BJ (cell line): ENCODE measurements around the gene URB2. TPM values are rescaled to one million over a fixed set of nuclear protein-coding genes. Genes with fewer than 3 reads are reported as not detected.

Experiments
- CTCF ChIA-PET: fragments of 350-600 bp; formaldehyde crosslinking; extraction: SDS; loops from one replicate; lab custom pipeline; 2021; ENCODE audit warnings: antibody characterized with exemption, inconsistent platforms; lab: Yijun Ruan, JAX
- POLR2A ChIA-PET: fragments of 300-600 bp; sonication (Branson Sonifier 250); formaldehyde crosslinking; extraction: SDS; loops from one replicate; lab custom pipeline; 2021; ENCODE audit warnings: antibody characterized with exemption; lab: Charles Lee
- DNase-seq: peaks from one replicate; pipeline ENCODE4 v3.0.0-alpha.2; 2011; ENCODE audit warnings: low read depth
- H3K27me3 ChIP-seq: 2 replicates; pipeline ENCODE4 v1.6.0; 2011; ENCODE audit warnings: low read length; ENCODE audit not compliant: control insufficient read depth, insufficient read depth
- H3K36me3 ChIP-seq: 2 replicates; pipeline ENCODE4 v1.5.1; 2011; ENCODE audit warnings: low read length; ENCODE audit not compliant: control insufficient read depth, insufficient read depth
- H3K4me3 ChIP-seq: 2 replicates; pipeline ENCODE4 v1.5.1; 2011; ENCODE audit warnings: low read depth, mild to moderate bottlenecking, control low read depth, low read length
- CTCF ChIP-seq: IDR thresholded peaks from 2 replicates; pipeline ENCODE4 v1.5.1; 2011; ENCODE audit warnings: low read depth, mild to moderate bottlenecking, control low read depth, inconsistent platforms, low read length, moderate library complexity; ENCODE audit not compliant: insufficient read depth
- polyA plus RNA-seq: library from polyadenylated mRNA; depleted of rRNA; stranded (reverse); fragments of >200 nt; gene quantifications from 2 replicates; pipeline ENCODE4 v1.2.3, GENCODE V29; 2011

The URB2 gene
- polyA plus RNA-seq, 1 experiment, result 5.2 TPM

GRCh38 chr1:229689273-229689672 is 63.2 kb downstream of the URB2 start:
- DNase-seq, result no peak
- H3K4me3 ChIP-seq, result no peak overlapping the region
- H3K27me3 ChIP-seq, result no peaks in the 10 kb centered on the region
- TF ChIP-seq CTCF, result no peak
- ChIA-PET CTCF (interaction anchor here (1.1 to 1.2 kb wide), 2 partner anchors 28 to 162 kb away, joined by 3 read pairs; no protein-coding TSS in a partner anchor), POLR2A (no interaction called here)
- no peaks in the 10 kb centered on the region for H3K36me3 ChIP-seq

- TF ChIP-seq CTCF, result no peak
- ChIA-PET POLR2A (no interaction called here), CTCF (interaction anchor here (1.2 kb wide), 1 partner anchor 162 kb away, joined by 3 read pairs; no protein-coding TSS in a partner anchor)
- H3K4me3 ChIP-seq, result no peak overlapping the region
- no peaks in the 10 kb centered on the region for H3K27me3 ChIP-seq
- no peak for DNase-seq
- H3K36me3 ChIP-seq, result no peaks in the 10 kb centered on the region
Observed at GRCh38 chr1:229689904-229690303, 63.9 kb downstream of the URB2 start.

- no peak for DNase-seq
- Histone ChIP-seq H3K4me3 (no peak overlapping the region), H3K36me3 (no peaks in the 10 kb centered on the region), H3K27me3 (no peaks in the 10 kb centered on the region)
- TF ChIP-seq CTCF, result no peak
- POLR2A ChIA-PET, result no interaction called here
- CTCF ChIA-PET, result no interaction called here
Observed at GRCh38 chr1:229690662-229691061, 64.6 kb downstream of the URB2 start.

GRCh38 chr1:229691362-229691761 is 65.3 kb downstream of the URB2 start:
- POLR2A ChIA-PET, result no interaction called here
- no peaks in the 10 kb centered on the region for H3K36me3 ChIP-seq
- no peak for TF ChIP-seq CTCF
- CTCF ChIA-PET, result no interaction called here
- DNase-seq, result no peak
- H3K27me3 ChIP-seq, result no peaks in the 10 kb centered on the region
- H3K4me3 ChIP-seq, result no peak overlapping the region

GRCh38 chr1:229693129-229693900 is 67.3 kb downstream of the URB2 start:
- ChIA-PET POLR2A (interaction anchor here (0.5 kb wide), 1 partner anchor 69 kb away, joined by 3 read pairs; no protein-coding TSS in a partner anchor), CTCF (interaction anchor here (2.0 kb wide), 1 partner anchor 618 kb away, joined by 4 read pairs; no protein-coding TSS in a partner anchor)
- Histone ChIP-seq H3K27me3 (no peaks in the 10 kb centered on the region), H3K4me3 (no peak overlapping the region), H3K36me3 (no peaks in the 10 kb centered on the region)
- TF ChIP-seq CTCF, result no peak
- no peak for DNase-seq
